HepG2 (cell line): ENCODE results near the gene DHRS1. TPM values are rescaled to one million over a fixed set of nuclear protein-coding genes. Genes with fewer than 3 reads are reported as not detected.
A peak's percentile ranks its signal among the peaks of the same experiment; 100 is the strongest.

Source experiments
- AKNA ChIP-seq: sonication (generic); formaldehyde crosslinking; IDR thresholded peaks from 2 replicates; pipeline ENCODE4 v1.4.0; 2020; ENCODE audit warnings: missing genetic modification reagents, borderline replicate concordance
- CBX5 ChIP-seq: sonication (generic); formaldehyde crosslinking; IDR thresholded peaks from 2 replicates; pipeline ENCODE4 v1.4.0; 2020; ENCODE audit warnings: missing genetic modification reagents, borderline replicate concordance
- E2F1 ChIP-seq: sonication (generic); formaldehyde crosslinking; IDR thresholded peaks from 2 replicates; pipeline ENCODE4 v1.5.0; 2020; ENCODE audit warnings: missing genetic modification reagents
- FOXA1 ChIP-seq, 2 experiments: fragments of 450-650 bp in 1 of 2; sonication (generic) in 1 of 2; formaldehyde crosslinking in 1 of 2; IDR thresholded peaks; 2 replicates each; pipeline versions ENCODE4 v1.4.0 to v1.6.1; 2016 to 2020; ENCODE audit warnings: missing genetic modification reagents in 1 of 2
- MYPOP ChIP-seq: sonication (generic); formaldehyde crosslinking; IDR thresholded peaks from 2 replicates; pipeline ENCODE4 v1.8.1; 2023; ENCODE audit warnings: mild to moderate bottlenecking, moderate library complexity, missing genetic modification reagents
- NCOA1 ChIP-seq: sonication (generic); formaldehyde crosslinking; IDR thresholded peaks from 2 replicates; pipeline ENCODE4 v1.9.0; 2021; ENCODE audit warnings: missing genetic modification reagents
- NPAS2 ChIP-seq: sonication (generic); formaldehyde crosslinking; IDR thresholded peaks from 2 replicates; pipeline ENCODE4 v1.8.0; 2022; ENCODE audit warnings: mild to moderate bottlenecking, missing genetic modification reagents, borderline replicate concordance
- NR2F6 ChIP-seq, 2 experiments: IDR thresholded peaks; 2 replicates each; pipeline ENCODE4 v1.6.1; 2016; ENCODE audit warnings: antibody characterized with exemption in 1 of 2, mild to moderate bottlenecking in 1 of 2
- PLRG1 ChIP-seq: fragments of 450-650 bp; conservative IDR thresholded peaks from 2 replicates; pipeline ENCODE4 v1.6.1; 2016
- PRDM4 ChIP-seq: sonication (generic); formaldehyde crosslinking; IDR thresholded peaks from 2 replicates; pipeline ENCODE4 v1.9.0; 2021; ENCODE audit warnings: missing genetic modification reagents, borderline replicate concordance
- STAT5B ChIP-seq: sonication (generic); formaldehyde crosslinking; IDR thresholded peaks from 2 replicates; pipeline ENCODE4 v1.4.0; 2020; ENCODE audit warnings: missing genetic modification reagents
- ZBTB1 ChIP-seq: sonication (generic); formaldehyde crosslinking; IDR thresholded peaks from 2 replicates; pipeline ENCODE4 v1.4.0; 2020; ENCODE audit warnings: missing genetic modification reagents, borderline replicate concordance
- ZNF670 ChIP-seq: sonication (generic); formaldehyde crosslinking; IDR thresholded peaks from 2 replicates; pipeline ENCODE4 v1.8.0; 2022; ENCODE audit warnings: mild to moderate bottlenecking, missing genetic modification reagents, borderline replicate concordance
- ZNF83 ChIP-seq: sonication (generic); formaldehyde crosslinking; IDR thresholded peaks from 2 replicates; pipeline ENCODE4 v1.4.0; 2020; ENCODE audit warnings: missing genetic modification reagents, mild to moderate bottlenecking, borderline replicate concordance
- ZSCAN25 ChIP-seq: sonication (generic); formaldehyde crosslinking; IDR thresholded peaks from 2 replicates; pipeline ENCODE4 v1.8.0; 2022; ENCODE audit warnings: mild to moderate bottlenecking, missing genetic modification reagents
- ZSCAN5A ChIP-seq: sonication (generic); formaldehyde crosslinking; IDR thresholded peaks from 2 replicates; pipeline ENCODE4 v1.8.0; 2022; ENCODE audit warnings: mild to moderate bottlenecking, missing genetic modification reagents, borderline replicate concordance
- ZZZ3 ChIP-seq: sonication (generic); formaldehyde crosslinking; IDR thresholded peaks from 2 replicates; pipeline ENCODE4 v1.4.0; 2020; ENCODE audit warnings: missing genetic modification reagents, mild to moderate bottlenecking, borderline replicate concordance
- polyA plus RNA-seq, 8 experiments: library from polyadenylated mRNA; depleted of rRNA in 3 of 8; stranded (reverse) in 7 of 8; unstranded in 1 of 8; fragments of >200 nt; fragmentation: Illumina TruSeq in 4 of 8; extraction: Trizol in 4 of 8; gene quantifications; 2 replicates each; pipeline versions ENCODE4 v1.2.1 to v1.2.3, GENCODE V29; 2011 to 2016; ENCODE audit warnings: low read depth in 4 of 8, missing spikeins in 1 of 8, mixed read lengths in 1 of 8; ENCODE audit not compliant: insufficient read depth in 1 of 8
- total RNA-seq, 5 experiments: library from RNA; depleted of rRNA; stranded (reverse); fragments of >200 nt; fragmentation: Illumina TruSeq; extraction: Trizol; gene quantifications; 2 replicates each; pipeline ENCODE4 v1.2.3, GENCODE V29; 2016; ENCODE audit warnings: low read depth in 1 of 5

The DHRS1 gene
- total and polyA plus RNA-seq, 2 of the 13 experiments (the other 11 are each of a cell fraction or from before 2014, with no cell fraction given) = 49.8 to 60.8 TPM

- TF ChIP-seq AKNA (CRISPR knock-in tag) (no peak; the same call in 1 of the 2 replicates), NCOA1 (peak; percentile 96), MYPOP (peak; percentile 98), NR2F6 (IDR thresholded peaks at IDR 0.05) (no peak), NR2F6 (CRISPR knock-in tag; IDR thresholded peaks at IDR 0.05) (peak; percentile 87), CBX5 (CRISPR knock-in tag) (peak; percentile 85), ZNF670 (CRISPR knock-in tag) (no peak; the same call in 1 of the 2 replicates), ZZZ3 (peak; percentile 97; the same call in 1 of the 2 replicates), E2F1 (CRISPR knock-in tag) (peak; percentile 95), ZBTB1 (CRISPR knock-in tag) (0 out of 2 replicates have a peak, but pooled peaks have one; percentile 3), STAT5B (CRISPR knock-in tag) (peak; percentile 96), FOXA1 (IDR thresholded peaks at IDR 0.05) (no peak), FOXA1 (CRISPR knock-in tag; IDR thresholded peaks at IDR 0.05) (peak; percentile 84), ZSCAN5A (CRISPR knock-in tag) (peak; percentile 99), NPAS2 (CRISPR knock-in tag) (no peak), ZNF83 (CRISPR knock-in tag) (peak; percentile 97), PRDM4 (CRISPR knock-in tag) (peak; percentile 44; the same call in 1 of the 2 replicates), ZSCAN25 (peak; percentile 94), PLRG1 (no peak)
Measured at GRCh38 chr14:24271134-24271833, 28.3 kb downstream of the DHRS1 start, which contains the start of gene RABGGTA (continued).
